GM19023 (cell line): ENCODE data around the gene TRAF1.

Experiments used
- ATAC-seq: cut with Tn5 transposase; IDR thresholded peaks from one replicate; pipeline ENCODE4 v1.9.1; 2021; ENCODE audit warnings: mild to moderate bottlenecking, moderate library complexity; ENCODE audit not compliant: unreplicated experiment

The TRAF1 gene

GRCh38 chr9:120890320-120891244, 36.0 kb downstream of the TRAF1 start:
- ATAC-seq: no peak

- no peak for ATAC-seq
Measured at GRCh38 chr9:120889606-120890271, 36.9 kb downstream of the TRAF1 start.

GRCh38 chr9:120888626-120889025, 38.0 kb downstream of the TRAF1 start:
- no peak for ATAC-seq

- ATAC-seq: no peak
Measured at GRCh38 chr9:120886490-120886967, 40.1 kb downstream of the TRAF1 start.

- ATAC-seq: no peak
Measured at GRCh38 chr9:120885958-120886357, 40.6 kb downstream of the TRAF1 start.

- ATAC-seq: no peak
Measured at GRCh38 chr9:120885457-120885856, 41.1 kb downstream of the TRAF1 start.

GRCh38 chr9:120883608-120883996, 43.0 kb downstream of the TRAF1 start:
- no peak for ATAC-seq

- no peak for ATAC-seq
Measured at GRCh38 chr9:120882935-120883607, 43.5 kb downstream of the TRAF1 start.

GRCh38 chr9:120879446-120879845, 47.1 kb downstream of the TRAF1 start:
- ATAC-seq: no peak

- ATAC-seq: no peak
Measured at GRCh38 chr9:120878188-120879130, 48.1 kb downstream of the TRAF1 start.

GRCh38 chr9:120877276-120878034, 49.1 kb downstream of the TRAF1 start:
- peak; percentile 37 for ATAC-seq

- ATAC-seq: peak; percentile 16
Measured at GRCh38 chr9:120876842-120877240, 49.8 kb downstream of the TRAF1 start, which contains the start of gene PHF19. PHF19 (minus strand) TSS chr9:120877188; CDS start chr9:120874741, 2,447 bp downstream.

- peak; percentile 67 for ATAC-seq
Measured at GRCh38 chr9:120875954-120876841, 50.4 kb downstream of the TRAF1 start.

- ATAC-seq: no peak
Measured at GRCh38 chr9:120875643-120875953, 51.0 kb downstream of the TRAF1 start.

GRCh38 chr9:120875195-120875565, 51.4 kb downstream of the TRAF1 start:
- ATAC-seq: no peak

- no peak for ATAC-seq
Measured at GRCh38 chr9:120874226-120875194, 52.1 kb downstream of the TRAF1 start.

- no peak for ATAC-seq
Measured at GRCh38 chr9:120873512-120873911, 53.1 kb downstream of the TRAF1 start.
